Cardiac fibroblast (primary cell): ENCODE results near the gene PTPRN2.
"Not testable (repeated sequence)": the region's sequence is repeated elsewhere in the genome, so short reads cannot be mapped to it uniquely, and the experiment has no call there.

ENCODE experiments used
- DNase-seq, 2 donors: peaks; one replicate each; pipeline versions ENCODE4 v3.0.0 to v3.0.0-alpha.2; 2010; ENCODE audit warnings: low read depth in 2 of 2
- H3K4me3 ChIP-seq, 2 donors: replicated peaks in 1 of 2; 1 replicate in 1 of 2; 2 replicates in 1 of 2; pipeline ENCODE4 v1.5.1; 2011; ENCODE audit warnings: low read depth in 2 of 2, low read length in 2 of 2, mild to moderate bottlenecking in 2 of 2, moderate library complexity in 1 of 2
- CTCF ChIP-seq: IDR thresholded peaks from one replicate; pipeline ENCODE4 v1.5.1; 2011; ENCODE audit warnings: low read depth, mild to moderate bottlenecking, low read length, inconsistent platforms

PTPRN2 gene

GRCh38 chr7:157896774-157897555 lies 690.7 kb downstream of the PTPRN2 start:
- H3K4me3 ChIP-seq = no peak overlapping the region
- DNase-seq = no peak
- no peak for TF ChIP-seq CTCF

DNA sequence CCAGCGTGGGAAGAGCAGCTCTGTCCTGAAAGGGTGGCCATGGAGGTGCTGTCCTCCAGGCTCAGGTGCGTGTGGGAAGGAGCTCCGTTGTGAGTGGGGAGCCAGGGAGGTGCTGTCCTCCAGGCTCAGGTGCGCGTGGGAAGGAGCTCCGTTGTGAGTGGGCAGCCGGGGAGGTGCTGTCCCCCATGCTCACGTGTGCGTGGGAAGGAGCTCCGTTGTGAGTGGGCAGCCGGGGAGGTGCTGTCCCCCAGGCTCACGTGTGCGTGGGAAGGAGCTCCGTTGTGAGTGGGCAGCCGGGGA lies 691.3 kb downstream of the PTPRN2 start:
- H3K4me3 ChIP-seq = not testable (repeated sequence)

GRCh38 chr7:157895520-157896375 lies 691.9 kb downstream of the PTPRN2 start:
- no peak for TF ChIP-seq CTCF
- DNase-seq = no peak
- no peak overlapping the region for H3K4me3 ChIP-seq

More for the DNA sequence above, 691.3 kb downstream of the PTPRN2 start:
- DNase-seq = not testable (repeated sequence)

GRCh38 chr7:157895098-157895497 lies 692.5 kb downstream of the PTPRN2 start:
- not testable (repeated sequence) for H3K4me3 ChIP-seq, DNase-seq

DNA sequence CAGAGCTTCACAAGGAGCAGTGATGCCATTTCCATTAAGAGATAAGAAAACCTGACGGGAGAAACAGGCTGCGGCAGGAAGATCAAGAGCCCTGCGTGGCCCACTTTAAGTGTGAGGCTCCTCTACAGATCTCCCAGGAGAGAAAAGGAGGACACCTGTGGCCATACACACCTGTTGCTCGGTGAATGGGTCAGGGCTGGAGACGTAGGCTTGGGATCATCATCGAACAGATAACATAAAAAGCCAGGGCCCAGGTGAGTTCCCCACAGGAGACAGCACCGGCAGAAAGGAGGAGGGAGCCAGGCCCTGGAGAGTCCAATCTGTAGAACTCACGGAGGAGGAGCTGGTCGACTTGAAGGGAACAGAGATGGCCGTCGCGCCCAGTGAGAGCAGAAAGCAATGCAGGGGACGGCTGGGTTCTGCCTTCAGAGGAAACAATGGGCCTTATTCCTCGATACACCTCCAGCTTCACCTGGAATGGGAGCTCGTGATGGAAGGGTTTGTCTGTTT lies 694.0 kb downstream of the PTPRN2 start:
- H3K4me3 ChIP-seq = no peak overlapping the region
- no peak for DNase-seq
- no peak for TF ChIP-seq CTCF

DNA sequence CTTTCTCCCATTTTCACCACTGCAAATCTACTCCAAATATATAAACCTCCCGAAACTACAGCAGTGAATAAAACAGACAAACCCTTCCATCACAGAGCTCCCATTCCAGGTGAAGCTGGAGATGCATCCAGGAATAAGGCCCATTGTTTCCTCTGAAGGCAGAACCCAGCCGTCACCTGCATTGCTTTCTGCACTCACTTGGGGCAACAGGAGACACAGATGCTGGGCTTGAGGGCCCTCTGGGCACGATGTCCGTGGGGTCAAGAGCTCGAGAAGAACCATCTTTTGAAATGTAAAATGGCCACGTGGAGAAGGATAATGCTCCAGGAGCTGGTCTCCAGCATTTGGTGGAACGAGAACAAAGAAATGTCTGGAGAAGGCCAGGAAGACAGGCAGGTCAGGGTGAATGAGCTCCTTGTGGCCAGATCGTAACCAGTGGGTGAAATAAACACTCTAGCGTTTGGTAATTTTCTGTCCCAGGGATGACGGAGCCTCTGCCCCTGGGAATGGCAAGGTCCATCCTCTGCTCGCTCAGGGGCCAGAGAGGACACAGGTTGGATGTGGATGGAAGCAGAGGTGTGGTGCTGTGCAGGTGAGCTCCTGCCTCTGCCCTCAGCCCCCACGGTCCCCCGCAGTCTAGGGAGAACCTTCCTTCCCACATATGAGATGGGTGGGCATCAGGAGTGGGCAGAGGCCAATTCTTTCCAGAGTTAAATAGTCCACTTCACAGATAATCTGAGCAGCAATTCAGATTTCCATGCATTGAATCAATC lies 694.7 kb downstream of the PTPRN2 start:
- no peak overlapping the region for H3K4me3 ChIP-seq
- DNase-seq = no peak
- TF ChIP-seq CTCF = no peak

GRCh38 chr7:157890921-157891401 lies 696.7 kb downstream of the PTPRN2 start:
- H3K4me3 ChIP-seq = no peak overlapping the region
- no peak for DNase-seq
- no peak for TF ChIP-seq CTCF
